Measurements from ENCODE around the gene COL23A1.

Gene COL23A1

GRCh38 chr5:178473854-178474253 is 116.3 kb downstream of the COL23A1 start:
- Histone ChIP-seq H3F3A (ENCODE audit: insufficient read depth, low read length) (no peaks in the 10 kb centered on the region), H2AFZ (ENCODE audit: low read length) (no peak overlapping the region), H3K9ac (ENCODE audit: low read length) (no peak overlapping the region), H3K27me3 (replicated peaks; ENCODE audit: insufficient read depth, low read length) (peaks cover 8% of the 10 kb centered on the region; the same call in 1 of the 2 replicates), H3K4me1 (ENCODE audit: low read length) (no peaks in the 10 kb centered on the region), H4K20me1 (ENCODE audit: insufficient read depth, low read length) (no peaks in the 10 kb centered on the region), H3K9me3 (replicated peaks; ENCODE audit: insufficient read depth, low read length) (no peaks in the 10 kb centered on the region), H3K4me3 (ENCODE audit: low read length) (no peak overlapping the region), H3K36me3 (replicated peaks; ENCODE audit: insufficient read depth, low read length) (no peaks in the 10 kb centered on the region), H3K9me2 (replicated peaks; ENCODE audit: insufficient read depth, low read length) (no peaks in the 10 kb centered on the region), H3K4me2 (ENCODE audit: low read depth, low read length) (no peak overlapping the region), H3K79me2 (ENCODE audit: low read length) (no peaks in the 10 kb centered on the region), H3K27ac (ENCODE audit: low read length) (no peak overlapping the region)
- DNase-seq = no peak
- TF ChIP-seq CTCF (IDR thresholded peaks at IDR 0.05; ENCODE audit: low read length) (no peak), EZH2phosphoT487 (IDR thresholded peaks at IDR 0.05; ENCODE audit: low read length) (no peak), EZH2 (optimal IDR thresholded peaks at IDR 0.05; ENCODE audit: low read depth, low read length) (no peak)

- Histone ChIP-seq H2AFZ (ENCODE audit: low read length) (no peak overlapping the region), H3K4me2 (ENCODE audit: low read depth, low read length) (no peak overlapping the region), H3K79me2 (ENCODE audit: low read length) (no peaks in the 10 kb centered on the region), H3K4me1 (ENCODE audit: low read length) (no peaks in the 10 kb centered on the region), H3K4me3 (ENCODE audit: low read length) (no peak overlapping the region), H3K9me2 (replicated peaks; ENCODE audit: insufficient read depth, low read length) (no peaks in the 10 kb centered on the region), H3K36me3 (replicated peaks; ENCODE audit: insufficient read depth, low read length) (no peaks in the 10 kb centered on the region), H3K9me3 (replicated peaks; ENCODE audit: insufficient read depth, low read length) (no peaks in the 10 kb centered on the region), H3F3A (ENCODE audit: insufficient read depth, low read length) (no peaks in the 10 kb centered on the region), H3K27ac (ENCODE audit: low read length) (no peak overlapping the region), H3K27me3 (replicated peaks; ENCODE audit: insufficient read depth, low read length) (peaks cover 19% of the 10 kb centered on the region), H3K9ac (ENCODE audit: low read length) (no peak overlapping the region), H4K20me1 (ENCODE audit: insufficient read depth, low read length) (no peaks in the 10 kb centered on the region)
- no peak for TF ChIP-seq CTCF (IDR thresholded peaks at IDR 0.05; ENCODE audit: low read length)
- no peak for TF ChIP-seq EZH2 (optimal IDR thresholded peaks at IDR 0.05; ENCODE audit: low read depth, low read length)
- no peak for TF ChIP-seq EZH2phosphoT487 (IDR thresholded peaks at IDR 0.05; ENCODE audit: low read length)
- no peak for DNase-seq
Measured at GRCh38 chr5:178472138-178472537, 118.1 kb downstream of the COL23A1 start.

GRCh38 chr5:178471711-178472110 is 118.5 kb downstream of the COL23A1 start:
- Histone ChIP-seq H4K20me1 (ENCODE audit: insufficient read depth, low read length) (no peaks in the 10 kb centered on the region), H3K27me3 (replicated peaks; ENCODE audit: insufficient read depth, low read length) (peaks cover 19% of the 10 kb centered on the region), H3K9me3 (replicated peaks; ENCODE audit: insufficient read depth, low read length) (no peaks in the 10 kb centered on the region), H3K9ac (ENCODE audit: low read length) (no peak overlapping the region), H3K79me2 (ENCODE audit: low read length) (no peaks in the 10 kb centered on the region), H3F3A (ENCODE audit: insufficient read depth, low read length) (no peaks in the 10 kb centered on the region), H3K4me3 (ENCODE audit: low read length) (no peak overlapping the region), H3K4me1 (ENCODE audit: low read length) (no peaks in the 10 kb centered on the region), H3K4me2 (ENCODE audit: low read depth, low read length) (no peak overlapping the region), H2AFZ (ENCODE audit: low read length) (no peak overlapping the region), H3K27ac (ENCODE audit: low read length) (no peak overlapping the region), H3K9me2 (replicated peaks; ENCODE audit: insufficient read depth, low read length) (no peaks in the 10 kb centered on the region), H3K36me3 (replicated peaks; ENCODE audit: insufficient read depth, low read length) (no peaks in the 10 kb centered on the region)
- TF ChIP-seq EZH2 (optimal IDR thresholded peaks at IDR 0.05; ENCODE audit: low read depth, low read length) (no peak), CTCF (IDR thresholded peaks at IDR 0.05; ENCODE audit: low read length) (no peak)
- DNase-seq = no peak

GRCh38 chr5:178470760-178471025 is 119.5 kb downstream of the COL23A1 start:
- Histone ChIP-seq H4K20me1 (ENCODE audit: insufficient read depth, low read length) (no peaks in the 10 kb centered on the region), H3K27ac (ENCODE audit: low read length) (no peak overlapping the region)

More at GRCh38 chr5:178470760-178471025, 119.5 kb downstream of the COL23A1 start:
- H2AFZ ChIP-seq (ENCODE audit: low read length) = no peak overlapping the region
- no peak for TF ChIP-seq EZH2phosphoT487 (IDR thresholded peaks at IDR 0.05; ENCODE audit: low read length)
- TF ChIP-seq EZH2 (optimal IDR thresholded peaks at IDR 0.05; ENCODE audit: low read depth, low read length) = no peak
- TF ChIP-seq CTCF (IDR thresholded peaks at IDR 0.05; ENCODE audit: low read length) = no peak
- H3K4me3 ChIP-seq (ENCODE audit: low read length) = no peak overlapping the region
- H3K9me2 ChIP-seq (replicated peaks; ENCODE audit: insufficient read depth, low read length) = no peaks in the 10 kb centered on the region
- no peak for DNase-seq
- H3K4me1 ChIP-seq (ENCODE audit: low read length) = no peaks in the 10 kb centered on the region
- H3K9ac ChIP-seq (ENCODE audit: low read length) = no peak overlapping the region
- no peaks in the 10 kb centered on the region for H3K36me3 ChIP-seq (replicated peaks; ENCODE audit: insufficient read depth, low read length)
- H3K4me2 ChIP-seq (ENCODE audit: low read depth, low read length) = no peak overlapping the region
- H3K9me3 ChIP-seq (replicated peaks; ENCODE audit: insufficient read depth, low read length) = no peaks in the 10 kb centered on the region
- H3K79me2 ChIP-seq (ENCODE audit: low read length) = no peaks in the 10 kb centered on the region
- no peaks in the 10 kb centered on the region for H3F3A ChIP-seq (ENCODE audit: insufficient read depth, low read length)
- H3K27me3 ChIP-seq (replicated peaks; ENCODE audit: insufficient read depth, low read length) = peaks cover 14% of the 10 kb centered on the region

Measured in MM.1S (cell line).